ENCODE measurements around the gene DPYSL5.
A peak's percentile ranks its signal among the peaks of the same experiment; 100 is the strongest.

DPYSL5 gene

DNA sequence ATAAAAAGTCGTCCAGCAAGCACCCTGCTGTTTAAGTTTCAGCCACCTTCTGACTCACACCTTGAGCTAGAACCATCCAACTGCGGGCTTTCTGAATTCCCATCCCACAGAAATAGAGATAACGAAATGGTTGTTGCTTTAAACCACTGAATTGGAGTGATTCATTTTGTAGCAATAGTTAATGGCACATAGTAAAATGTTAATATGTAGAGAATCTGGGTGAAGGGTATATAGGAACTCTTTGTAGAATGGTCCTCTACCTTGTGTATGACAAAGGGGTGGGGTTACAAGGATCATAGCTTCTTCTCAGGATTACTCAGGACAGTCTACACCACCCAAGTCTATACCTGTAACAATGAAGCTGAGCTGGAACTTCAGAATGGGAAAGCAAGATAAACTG is 120.1 kb downstream of the DPYSL5 start:
- DNase-seq (ENCODE audit: low read depth): no peak

DNA sequence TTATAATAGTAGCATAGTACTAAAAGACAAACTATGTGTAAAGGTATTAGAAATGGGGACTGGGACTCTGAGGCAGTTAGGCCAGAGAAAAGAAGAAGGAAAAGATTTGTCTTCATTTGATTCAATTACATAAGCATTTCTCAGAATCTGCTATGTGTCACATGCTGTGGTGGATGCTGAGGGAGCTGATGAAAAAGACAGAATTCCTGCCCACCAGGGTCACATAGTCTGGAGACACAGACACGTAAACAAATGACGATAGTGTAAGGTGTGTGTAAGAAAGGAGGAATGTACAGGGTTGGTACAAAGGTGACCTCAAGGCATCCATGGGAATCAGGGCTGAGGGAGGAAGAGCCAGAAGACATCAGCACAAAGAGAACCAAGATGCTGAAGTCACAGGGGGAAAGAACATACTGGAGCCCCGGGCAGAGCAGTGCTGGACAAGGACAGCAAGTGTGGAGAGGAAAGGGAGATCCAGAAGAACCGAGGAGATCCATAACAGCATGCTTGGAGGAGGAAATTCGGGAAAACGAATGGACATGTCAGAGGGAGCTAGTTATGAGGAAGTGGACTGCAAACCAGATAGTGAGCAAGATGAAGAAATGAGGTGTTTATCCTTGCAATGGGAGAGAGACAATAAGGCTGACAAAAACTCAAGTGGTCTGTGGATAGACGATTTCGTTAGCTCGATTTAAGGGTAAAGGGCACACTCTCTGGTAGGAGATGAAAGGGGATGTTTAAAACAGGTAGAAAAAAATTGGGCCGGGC is 121.3 kb downstream of the DPYSL5 start:
- DNase-seq (ENCODE audit: low read depth): no peak

DNA sequence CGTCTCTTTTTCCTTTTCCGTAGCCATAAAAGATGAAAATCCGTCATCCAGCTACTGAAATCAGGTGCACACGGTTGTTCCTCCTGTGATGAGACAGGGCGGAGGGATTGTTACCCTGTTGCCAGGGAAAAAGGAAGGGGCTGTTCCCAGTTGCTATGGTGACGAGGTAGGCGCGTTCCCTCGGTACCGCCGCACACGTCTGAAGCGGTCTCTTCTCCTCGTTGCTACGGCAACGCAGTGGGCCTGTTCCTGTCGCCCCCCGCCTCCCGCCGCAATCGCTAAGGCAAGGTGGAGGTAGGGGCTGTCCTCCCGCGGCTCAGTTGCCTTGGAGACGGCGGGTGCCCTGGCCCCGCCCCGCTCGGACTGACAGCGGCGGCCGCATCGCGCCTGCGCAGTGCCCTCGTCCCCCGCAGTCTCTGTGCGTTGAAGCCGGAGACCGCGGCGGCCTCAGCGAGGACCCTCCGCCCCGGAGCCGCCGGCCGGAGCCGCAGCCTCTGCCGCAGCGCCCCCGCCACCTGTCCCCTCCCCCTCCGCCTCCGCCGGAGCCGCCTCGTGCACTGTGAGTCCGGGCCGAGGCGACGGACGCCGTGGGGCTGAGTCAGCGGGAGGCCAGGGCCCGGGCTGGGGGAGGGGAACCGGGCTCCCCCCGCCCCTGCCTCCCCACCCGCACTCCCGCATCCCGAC is 122.5 kb downstream of the DPYSL5 start, which contains the start of gene MAPRE3:
TSS of gene MAPRE3 (plus strand) at position 394 of the 684 bp plus-strand sequence. CDS start 51,582 bp downstream, outside the sequence.
- DNase-seq (ENCODE audit: low read depth): peak; percentile 73

DNA sequence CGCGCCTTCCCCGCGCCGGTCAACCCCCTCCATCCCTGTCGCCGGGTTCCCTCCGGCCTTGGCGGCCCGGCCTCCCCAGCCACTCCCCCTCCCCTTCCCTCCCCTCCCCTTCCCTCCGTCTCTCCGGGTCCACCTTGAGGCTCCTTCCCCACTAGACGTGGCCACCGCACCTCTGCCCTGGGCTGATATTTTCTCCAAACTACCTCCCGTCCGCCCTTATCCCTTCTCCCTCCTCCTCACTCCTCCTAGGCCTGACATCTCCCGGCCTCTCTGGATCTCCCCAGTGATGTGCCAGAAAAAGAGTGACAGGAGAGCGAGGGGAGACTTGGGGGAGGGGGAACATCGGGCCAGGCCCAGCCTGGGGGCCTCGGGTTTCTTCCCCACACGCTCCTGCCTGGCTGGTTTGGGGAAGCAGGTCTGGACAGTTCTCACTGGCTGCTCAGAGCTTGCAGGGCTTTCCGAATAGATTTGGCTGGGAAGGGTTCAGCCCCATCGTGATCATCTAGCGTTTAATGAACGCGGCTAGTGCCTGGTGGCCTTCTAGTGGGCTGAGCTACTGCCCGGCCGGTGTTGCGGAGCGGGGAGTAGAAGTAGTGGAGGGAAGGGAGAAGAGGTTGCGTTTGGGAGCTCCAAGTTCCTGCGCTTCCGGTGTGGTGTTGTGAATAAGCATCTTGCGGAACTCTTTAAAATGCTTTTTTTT is 123.1 kb downstream of the DPYSL5 start:
- no peak for DNase-seq (ENCODE audit: low read depth)

DNA sequence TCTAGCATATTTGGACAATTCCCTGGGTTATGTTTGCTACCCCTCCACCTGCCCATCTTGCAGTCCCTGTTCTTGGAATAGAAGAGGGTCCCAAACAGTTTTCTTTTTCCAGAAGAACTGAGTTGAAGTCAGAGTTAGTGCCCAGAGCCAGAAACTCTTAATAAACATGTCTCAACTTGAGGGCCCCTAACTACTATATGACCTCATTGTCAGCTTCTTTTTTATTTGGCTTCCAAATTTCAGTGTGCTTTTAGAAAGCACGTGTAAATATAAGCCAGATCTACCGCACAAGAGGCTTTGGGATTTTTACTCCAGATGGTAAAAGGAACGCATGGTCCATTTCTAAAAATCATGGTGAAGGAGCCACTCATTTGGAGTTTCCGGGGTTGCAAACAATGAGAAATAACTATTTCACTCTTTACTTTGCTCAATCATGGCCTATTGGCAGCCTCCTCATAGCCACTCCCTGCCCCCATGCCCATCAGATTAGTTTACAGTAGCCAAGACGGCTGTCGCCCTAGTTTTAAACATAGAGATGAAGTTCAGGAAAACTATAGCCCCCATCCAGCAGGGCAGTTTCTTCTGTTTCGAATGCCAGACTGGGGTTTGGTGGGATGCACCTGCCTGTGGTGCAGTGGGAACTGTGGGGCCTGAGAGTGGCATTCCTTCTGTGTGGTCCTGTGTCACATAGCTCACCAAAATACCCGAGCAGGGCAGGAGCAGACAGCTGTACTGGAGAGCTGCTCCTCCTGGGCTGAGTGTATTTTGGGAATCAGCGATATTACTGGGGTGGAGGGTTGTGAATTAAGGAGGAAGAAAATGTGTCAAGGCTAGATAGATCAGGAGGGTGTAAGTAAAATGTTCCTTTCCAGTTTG is 124.2 kb downstream of the DPYSL5 start:
- no peak for DNase-seq (ENCODE audit: low read depth)

DNA sequence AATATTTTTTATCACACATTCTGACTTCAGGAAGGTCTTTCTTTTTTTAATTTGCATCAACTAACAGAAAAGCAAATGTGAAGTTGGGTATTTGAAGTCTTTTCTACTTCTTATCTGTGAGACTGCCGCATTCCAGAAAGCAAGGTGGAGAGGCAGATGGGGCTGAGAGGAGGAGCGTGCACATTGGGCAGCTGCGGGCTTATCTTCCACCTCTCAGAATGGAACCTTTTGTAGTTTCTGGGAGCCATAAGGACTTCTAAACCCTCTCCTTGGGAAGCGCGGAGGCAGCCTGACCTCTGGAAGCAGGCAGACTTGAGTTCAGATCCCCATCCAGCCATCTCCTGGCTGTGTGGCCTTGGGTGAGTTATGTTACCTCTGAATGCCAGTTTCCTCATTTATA is 126.4 kb downstream of the DPYSL5 start:
- no peak for DNase-seq (ENCODE audit: low read depth)

- DNase-seq (ENCODE audit: low read depth): no peak
Measured at GRCh38 chr2:26975102-26975501, 127.2 kb downstream of the DPYSL5 start.

- DNase-seq (ENCODE audit: low read depth): no peak
Measured at GRCh38 chr2:26975656-26976055, 127.7 kb downstream of the DPYSL5 start.

GRCh38 chr2:26976237-26976636 is 128.3 kb downstream of the DPYSL5 start:
- DNase-seq (ENCODE audit: low read depth): no peak

DNA sequence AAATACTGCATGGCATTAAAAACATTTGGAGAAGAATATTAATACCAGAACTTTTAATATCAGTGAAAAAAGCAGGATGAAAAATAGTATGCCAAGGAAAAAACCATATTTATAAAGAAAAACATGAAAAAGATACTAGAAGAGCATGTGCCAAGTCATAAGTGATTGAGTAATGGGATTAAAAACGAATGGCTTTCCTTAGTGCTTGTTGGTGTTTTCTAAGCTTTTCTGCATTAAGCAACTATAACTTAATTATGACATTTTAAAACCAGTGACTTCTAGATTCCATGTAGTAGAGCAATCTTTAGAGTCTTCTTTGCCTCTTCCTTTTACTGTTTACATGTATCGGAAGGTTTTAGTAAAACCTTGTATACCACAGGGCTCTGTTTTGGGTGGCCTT is 129.1 kb downstream of the DPYSL5 start:
- no peak for DNase-seq (ENCODE audit: low read depth)

GRCh38 chr2:26978061-26978596 is 130.2 kb downstream of the DPYSL5 start:
- no peak for DNase-seq (ENCODE audit: low read depth)

GRCh38 chr2:26979741-26980140 is 131.8 kb downstream of the DPYSL5 start:
- no peak for DNase-seq (ENCODE audit: low read depth)

DNA sequence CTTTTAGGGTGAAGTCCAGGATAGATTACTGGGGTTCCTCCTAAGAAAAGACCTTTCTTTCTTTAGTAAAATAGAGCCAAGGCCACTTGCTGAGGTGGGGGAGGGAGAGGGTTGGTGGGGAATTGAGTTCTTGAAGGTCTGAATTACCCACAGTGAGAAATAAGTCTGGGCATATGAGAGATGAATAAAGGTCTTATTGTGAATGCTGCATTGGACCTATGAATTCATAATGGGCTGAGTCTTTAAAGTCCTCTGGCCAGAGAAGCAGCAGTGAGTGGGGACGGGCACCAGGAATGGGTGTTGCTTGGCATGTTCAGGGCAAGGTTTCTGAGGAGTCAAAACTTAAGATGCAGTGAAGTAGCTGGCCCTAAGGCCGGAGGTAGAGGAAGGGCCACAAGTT is 133.0 kb downstream of the DPYSL5 start:
- DNase-seq (ENCODE audit: low read depth): no peak

DNA sequence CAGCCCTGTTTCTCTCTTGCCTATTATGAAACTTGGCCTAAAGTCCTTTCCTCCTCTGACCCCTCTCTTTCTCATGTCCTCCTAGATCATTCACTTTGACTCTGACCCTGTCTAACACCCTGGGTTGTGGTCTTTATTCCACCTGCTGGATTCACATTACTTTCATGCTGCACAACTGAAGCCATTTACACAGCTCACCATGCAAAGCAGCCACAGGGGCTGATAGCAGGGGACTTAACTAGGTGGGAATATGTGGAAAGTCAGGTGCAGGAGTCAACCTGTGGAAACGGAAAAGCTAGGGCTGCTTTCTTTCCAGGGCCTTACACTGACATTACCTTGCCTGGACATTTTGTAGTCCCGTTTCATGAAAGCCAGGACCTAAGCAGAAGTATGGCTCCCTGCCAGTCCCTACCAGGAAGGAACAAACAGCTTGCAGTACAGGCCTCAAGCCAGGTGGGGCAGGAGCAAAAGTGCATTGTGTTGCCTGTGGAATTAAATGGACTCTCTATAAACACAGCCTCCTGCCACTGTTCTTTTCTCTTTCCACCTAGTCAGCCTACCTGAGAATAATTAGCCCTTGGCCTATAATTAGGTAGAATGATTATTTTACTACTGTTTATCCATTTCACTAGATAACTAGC is 134.3 kb downstream of the DPYSL5 start:
- DNase-seq (ENCODE audit: low read depth): no peak

DNA sequence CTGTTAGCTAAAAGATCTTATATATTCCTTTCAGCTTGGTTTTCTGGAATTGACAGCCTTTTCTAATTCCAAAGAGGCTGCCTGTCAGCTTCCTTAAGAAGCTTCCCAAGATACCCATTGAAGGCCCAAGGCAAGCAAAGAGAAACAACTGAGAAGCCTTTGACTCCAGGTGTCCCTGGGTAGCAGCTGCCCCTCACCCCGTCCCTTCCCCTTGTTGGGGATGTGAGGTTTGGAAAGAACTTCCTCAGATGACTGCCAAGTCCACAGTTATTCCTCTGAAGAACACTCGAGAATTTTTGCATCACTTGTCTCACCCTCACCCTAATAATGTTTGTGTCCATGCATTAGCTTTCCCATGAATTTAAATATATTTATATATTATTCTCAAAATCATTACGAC is 135.8 kb downstream of the DPYSL5 start:
- no peak for DNase-seq (ENCODE audit: low read depth)

GRCh38 chr2:26985807-26986206 is 137.9 kb downstream of the DPYSL5 start:
- DNase-seq (ENCODE audit: low read depth): no peak

DNA sequence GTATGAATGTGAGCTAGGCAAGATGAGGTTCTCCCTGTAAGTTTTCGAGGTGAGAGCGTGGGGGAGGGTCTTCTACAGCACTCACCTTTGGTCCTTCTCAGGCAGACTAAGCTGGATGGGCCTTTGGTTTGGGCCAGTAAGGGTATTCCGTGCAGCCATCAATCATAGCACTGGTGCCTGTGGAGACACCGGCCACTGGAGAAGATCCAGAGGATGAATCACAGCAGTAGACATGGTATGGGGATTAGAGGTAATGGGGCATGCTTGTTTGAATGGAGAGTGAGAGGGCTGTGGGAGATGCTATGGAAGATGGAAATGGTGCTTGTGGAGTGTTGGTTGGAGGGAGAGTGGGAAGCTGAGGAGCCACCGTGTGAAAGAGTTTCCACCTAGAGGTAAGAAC is 138.6 kb downstream of the DPYSL5 start:
- DNase-seq (ENCODE audit: low read depth): no peak

DNA sequence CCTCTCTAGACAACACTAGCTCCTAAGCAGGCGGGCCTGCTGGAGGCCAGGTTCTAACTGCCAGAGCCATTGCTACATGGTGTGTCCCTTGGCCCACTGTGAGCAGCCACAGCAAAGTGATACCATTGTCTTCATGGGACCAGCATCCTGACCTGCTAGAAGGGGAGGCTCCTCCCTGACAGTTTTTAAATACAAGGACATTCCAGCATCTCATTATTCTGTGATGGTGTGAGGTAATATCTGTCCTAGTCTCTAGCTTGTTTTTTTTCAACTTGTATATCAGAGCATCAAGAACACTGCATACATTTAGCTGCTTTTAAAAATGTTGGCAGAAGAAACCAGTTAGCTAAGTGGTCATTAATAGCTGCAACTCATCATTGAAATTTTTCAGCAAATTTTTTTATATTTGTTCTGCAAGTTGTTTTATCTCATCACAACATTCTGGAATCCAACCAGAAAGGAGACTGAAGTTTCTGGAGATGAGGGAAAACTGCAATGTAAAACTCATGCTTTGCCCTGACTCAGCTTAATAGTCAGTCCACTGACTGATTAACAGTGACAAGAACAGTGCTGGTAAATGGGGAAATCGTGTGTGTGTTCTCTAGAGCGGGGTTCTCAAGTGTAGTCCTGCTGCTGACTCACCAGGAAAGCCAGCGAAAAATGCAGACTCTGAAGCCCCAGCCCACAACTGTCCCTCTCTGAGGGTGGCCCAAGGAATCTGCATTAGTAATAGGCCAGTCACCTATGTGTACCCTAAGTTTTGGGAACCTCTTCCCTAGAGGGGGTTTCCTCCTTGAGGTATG is 140.3 kb downstream of the DPYSL5 start:
- no peak for DNase-seq (ENCODE audit: low read depth)

GRCh38 chr2:26989156-26989555 is 141.2 kb downstream of the DPYSL5 start:
- DNase-seq (ENCODE audit: low read depth): no peak

GRCh38 chr2:26991717-26992116 is 143.8 kb downstream of the DPYSL5 start:
- no peak for DNase-seq (ENCODE audit: low read depth)
